ENCODE results near the gene LRP4. TPM values are rescaled to one million over a fixed set of nuclear protein-coding genes. Genes with fewer than 3 reads are reported as not detected.

The LRP4 gene
- total and polyA plus RNA-seq, 2 of the 8 experiments (the other 6 are each of a cell fraction or from before 2014, with no cell fraction given) = 5.4 to 22.1 TPM

DNA sequence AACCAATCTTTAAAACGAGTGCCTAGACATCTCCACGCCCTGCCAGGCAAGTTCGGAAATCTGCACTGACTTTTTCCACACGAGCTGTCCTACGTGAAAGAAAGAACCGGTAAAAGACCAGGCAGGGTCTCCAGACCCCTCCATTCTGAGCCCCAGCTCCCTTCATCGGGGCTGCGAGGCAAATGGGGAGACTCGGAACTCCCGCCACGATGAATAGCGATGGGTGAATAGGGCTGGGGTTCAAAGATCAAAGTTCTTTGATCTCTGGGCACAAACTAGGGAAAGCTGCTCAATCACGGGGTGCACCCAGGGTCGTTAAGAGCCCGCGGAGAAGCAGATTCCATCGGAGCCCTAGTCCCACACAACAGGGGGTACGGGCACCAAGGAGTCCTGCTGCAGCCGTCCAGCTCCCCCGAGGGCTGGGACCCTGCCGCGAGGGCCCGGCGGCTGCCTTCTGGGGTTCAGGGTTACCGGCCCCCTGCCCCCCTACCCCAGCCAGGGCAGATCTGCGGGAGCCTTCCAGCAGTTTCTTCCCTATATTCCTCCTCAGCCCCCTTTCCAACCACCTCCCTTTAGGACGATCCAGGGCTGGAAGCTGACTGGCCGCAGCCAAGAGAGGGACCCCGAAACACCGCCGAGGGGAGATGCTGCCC lies 1.1 kb downstream of the LRP4 start:
- Histone ChIP-seq H3K79me1 (ENCODE audit: low read depth, low read length) (peaks cover 11% of the 10 kb centered on the region), H3K4me1 (replicated peaks in 1 of 4; ENCODE audit: control insufficient read depth in 3 of 4, insufficient read depth in 4 of 4, low read length in 3 of 4) (peaks cover 16 to 23% (median 19%) of the 10 kb centered on the region in 4 experiments), H3K14ac (ENCODE audit: insufficient read length) (no peak overlapping the region), H3K23ac (ENCODE audit: insufficient read length) (no peak overlapping the region), H4K91ac (replicated peaks; ENCODE audit: insufficient read length, low read length) (peak overlapping the region; percentile 59), H3K23me2 (ENCODE audit: low read depth, low read length) (peaks cover 21% of the 10 kb centered on the region), H2AK5ac (ENCODE audit: low read depth, low read length) (no peak overlapping the region), H4K20me1 (replicated peaks in 1 of 2; ENCODE audit: control insufficient read depth in 1 of 2, insufficient read depth in 2 of 2, low read length in 2 of 2) (peaks cover 0 to 2% of the 10 kb centered on the region in 2 experiments), H3K9me3 (ENCODE audit: insufficient read depth in 2 of 2, low read depth in 1 of 2, low read length in 1 of 2) (no peaks in the 10 kb centered on the region), H3K4me3 (ENCODE audit: extremely low read depth in 1 of 4, insufficient read depth in 2 of 4, low read depth in 3 of 4, low read length in 4 of 4) (peak overlapping the region; percentile 53 to 74 (median 62)), H2BK20ac (ENCODE audit: low read length) (no peak overlapping the region), H3K27ac (ENCODE audit: low read depth, low read length) (no peak overlapping the region), H3K56ac (replicated peaks; ENCODE audit: insufficient read length, low read depth, low read length) (no peak overlapping the region), H2BK15ac (ENCODE audit: low read length) (no peak overlapping the region), H3K18ac (ENCODE audit: extremely low read depth, low read length) (peak overlapping the region; percentile 62), H2BK12ac (ENCODE audit: low read depth, low read length) (peak overlapping the region; percentile 55; the same call in 1 of the 2 replicates), H3K9ac (replicated peaks in 1 of 4; ENCODE audit: extremely low read depth in 1 of 4, low read depth in 3 of 4, low read length in 3 of 4) (peak overlapping the region in 3 of 4 experiments; percentile 20 to 72 (median 50); a peak in 5 of 7 replicates), H3K4ac (replicated peaks; ENCODE audit: insufficient read length, low read depth, low read length) (no peak overlapping the region), H3K4me2 (ENCODE audit: insufficient read depth in 1 of 2, low read depth in 2 of 2, low read length in 2 of 2) (peak overlapping the region; percentile 93 to 95), H4K5ac (ENCODE audit: insufficient read length, low read depth, low read length) (no peak overlapping the region), H3K79me2 (ENCODE audit: control insufficient read depth in 1 of 2, insufficient read depth in 2 of 2, low read length in 2 of 2) (peaks cover 7 to 28% of the 10 kb centered on the region in 2 experiments), H2BK120ac (replicated peaks; ENCODE audit: low read depth, low read length) (no peak overlapping the region), H3K27me3 (replicated peaks in 1 of 4; ENCODE audit: control insufficient read depth in 3 of 4, extremely low read depth in 1 of 4, insufficient read depth in 3 of 4, low read length in 3 of 4) (peaks cover 0 to 15% (median 5%) of the 10 kb centered on the region in 4 experiments; a peak in 5 of 7 replicates), H2BK5ac (ENCODE audit: low read depth, low read length) (no peak overlapping the region), H2AFZ (ENCODE audit: low read length) (no peak overlapping the region), H3K36me3 (ENCODE audit: control insufficient read depth in 2 of 4, insufficient read depth in 4 of 4, low read length in 3 of 4) (no peaks in the 10 kb centered on the region), H4K8ac (ENCODE audit: extremely low read depth, insufficient read depth, low read length) (no peak overlapping the region)
- WGBS, 2 experiments (ENCODE audit: extremely low coverage in 1 of 2, insufficient coverage in 1 of 2, insufficient read length in 1 of 2, insufficient replicate concordance in 2 of 2, low coverage in 1 of 2, low lambda C conversion rate in 2 of 2, missing lambda C conversion rate in 1 of 2) = 2% methylated on average over 20 of the region's 31 CpGs; no CpG with 5 or more reads in 1 of the 2 experiments
- ChIA-PET POLR2A (ENCODE audit: partially characterized antibody) (interaction anchor here (0.8 to 1.6 kb wide), 6 partner anchors 10 to 247 kb away, joined by 3 to 6 read pairs (median 4); partner anchors contain the start of gene CSTPP1), CTCF (ENCODE audit: partially characterized antibody) (interaction anchor here (0.8 to 6.6 kb wide), 19 partner anchors 10 to 267 kb away, joined by 3 to 81 read pairs (median 5); partner anchors contain the start of gene CSTPP1)
- FAIRE-seq (no peak), DNase-seq (ENCODE audit: low read depth in 1 of 2, low spot score in 2 of 2) (no peak)
- TF ChIP-seq CTBP2 (IDR thresholded peaks at IDR 0.05; ENCODE audit: borderline replicate concordance, insufficient read depth, insufficient read length, low read length) = no peak
- TF ChIP-seq SAP30 (IDR thresholded peaks at IDR 0.05; ENCODE audit: insufficient read depth, insufficient replicate concordance, low read length) = no peak
- no peak for TF ChIP-seq MAFK (IDR thresholded peaks at IDR 0.05; ENCODE audit: low read depth, low read length)
- no peak for TF ChIP-seq CBX5 (IDR thresholded peaks at IDR 0.05; ENCODE audit: low read depth, low read length)
- no peak for TF ChIP-seq RBBP5 (IDR thresholded peaks at IDR 0.05; ENCODE audit: borderline replicate concordance, low read depth, low read length)
- TF ChIP-seq CHD1 (IDR thresholded peaks at IDR 0.05; ENCODE audit: low read depth, low read length) = no peak
- peak; percentile 13 for TF ChIP-seq KDM4A (IDR thresholded peaks at IDR 0.05; ENCODE audit: low read depth, low read length, severe bottlenecking)
- no peak for TF ChIP-seq BACH1 (IDR thresholded peaks at IDR 0.05; ENCODE audit: low read length)
- TF ChIP-seq, protein P1, sequence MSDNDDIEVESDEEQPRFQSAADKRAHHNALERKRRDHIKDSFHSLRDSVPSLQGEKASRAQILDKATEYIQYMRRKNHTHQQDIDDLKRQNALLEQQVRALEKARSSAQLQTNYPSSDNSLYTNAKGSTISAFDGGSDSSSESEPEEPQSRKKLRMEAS (IDR thresholded peaks at IDR 0.05) = no peak
- TF ChIP-seq CHD2 (IDR thresholded peaks at IDR 0.05; ENCODE audit: low read length) = no peak
- TF ChIP-seq CBX8 (IDR thresholded peaks at IDR 0.05; ENCODE audit: borderline replicate concordance, low read depth, low read length) = no peak
